ENCODE measurements around the gene ENOX1.

ENOX1 gene

DNA sequence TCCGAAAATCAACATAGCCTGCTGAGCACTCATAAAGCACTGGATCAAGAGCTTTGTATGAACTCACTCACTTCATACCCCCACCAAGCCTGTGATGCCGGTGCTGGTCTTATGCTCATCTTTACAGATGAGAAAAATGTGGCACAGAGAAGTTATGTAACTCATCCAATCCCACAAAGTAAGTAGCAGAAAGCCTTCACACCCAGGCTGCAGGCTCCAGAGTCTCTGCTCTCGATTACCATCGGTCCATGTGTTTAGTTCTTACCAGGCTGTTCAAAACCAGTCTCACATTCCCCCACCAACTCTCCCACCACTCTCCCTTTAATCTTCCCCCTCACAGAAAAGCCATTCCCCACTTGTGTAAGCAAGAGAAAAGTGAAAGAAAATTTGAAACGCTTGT lies 487.4 kb downstream of the ENOX1 start:
- TF ChIP-seq, protein P1, sequence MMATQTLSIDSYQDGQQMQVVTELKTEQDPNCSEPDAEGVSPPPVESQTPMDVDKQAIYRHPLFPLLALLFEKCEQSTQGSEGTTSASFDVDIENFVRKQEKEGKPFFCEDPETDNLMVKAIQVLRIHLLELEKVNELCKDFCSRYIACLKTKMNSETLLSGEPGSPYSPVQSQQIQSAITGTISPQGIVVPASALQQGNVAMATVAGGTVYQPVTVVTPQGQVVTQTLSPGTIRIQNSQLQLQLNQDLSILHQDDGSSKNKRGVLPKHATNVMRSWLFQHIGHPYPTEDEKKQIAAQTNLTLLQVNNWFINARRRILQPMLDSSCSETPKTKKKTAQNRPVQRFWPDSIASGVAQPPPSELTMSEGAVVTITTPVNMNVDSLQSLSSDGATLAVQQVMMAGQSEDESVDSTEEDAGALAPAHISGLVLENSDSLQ (IDR thresholded peaks at IDR 0.05) = no peak
- ChIA-PET POLR2A (no interaction called here), CTCF (no interaction called here)
- DNase-seq (ENCODE audit: extremely low spot score) = no peak

- ChIA-PET POLR2A (no interaction called here), CTCF (no interaction called here)
- DNase-seq (ENCODE audit: extremely low spot score) = no peak
- TF ChIP-seq CTBP1 (IDR thresholded peaks at IDR 0.05; ENCODE audit: borderline replicate concordance) (no peak), LEF1 (IDR thresholded peaks at IDR 0.05; ENCODE audit: borderline replicate concordance) (no peak), BHLHE40 (IDR thresholded peaks at IDR 0.05; ENCODE audit: borderline replicate concordance) (no peak), L3MBTL2 (conservative IDR thresholded peaks at IDR 0.05) (no peak), FOXM1 (IDR thresholded peaks at IDR 0.05; ENCODE audit: borderline replicate concordance) (no peak), SUZ12 (IDR thresholded peaks at IDR 0.05) (no peak), HDGF (IDR thresholded peaks at IDR 0.05; ENCODE audit: borderline replicate concordance) (no peak), FOXA1 (IDR thresholded peaks at IDR 0.05) (no peak), SP1 (IDR thresholded peaks at IDR 0.05) (no peak), ELF4 (IDR thresholded peaks at IDR 0.05) (no peak), ARNT (IDR thresholded peaks at IDR 0.05) (no peak), ZNF384 (IDR thresholded peaks at IDR 0.05) (no peak), FOXK2 (IDR thresholded peaks at IDR 0.05) (no peak), NFRKB (IDR thresholded peaks at IDR 0.05) (no peak)
- TF ChIP-seq, protein P1 (IDR thresholded peaks at IDR 0.05) = no peak
Measured at GRCh38 chr13:43298816-43299215, 488.0 kb downstream of the ENOX1 start.

- no peak for DNase-seq (ENCODE audit: extremely low spot score)
- CTCF ChIA-PET = no interaction called here
- TF ChIP-seq SUZ12 (IDR thresholded peaks at IDR 0.05) (no peak), BHLHE40 (IDR thresholded peaks at IDR 0.05; ENCODE audit: borderline replicate concordance) (no peak), ELF4 (IDR thresholded peaks at IDR 0.05) (no peak), HDGF (IDR thresholded peaks at IDR 0.05; ENCODE audit: borderline replicate concordance) (no peak), CTBP1 (IDR thresholded peaks at IDR 0.05; ENCODE audit: borderline replicate concordance) (no peak), TARDBP (IDR thresholded peaks at IDR 0.05) (no peak), FOXK2 (IDR thresholded peaks at IDR 0.05) (no peak), FOXM1 (IDR thresholded peaks at IDR 0.05; ENCODE audit: borderline replicate concordance) (no peak), SP1 (IDR thresholded peaks at IDR 0.05) (no peak), FOXA1 (IDR thresholded peaks at IDR 0.05) (no peak), ARNT (IDR thresholded peaks at IDR 0.05) (no peak)
- TF ChIP-seq, protein P1 (IDR thresholded peaks at IDR 0.05) = no peak
- POLR2A ChIA-PET = no interaction called here
Measured at GRCh38 chr13:43297967-43298678, 488.6 kb downstream of the ENOX1 start.

GRCh38 chr13:43295825-43296564 lies 490.8 kb downstream of the ENOX1 start:
- ChIA-PET POLR2A (no interaction called here), CTCF (no interaction called here)
- TF ChIP-seq TARDBP (IDR thresholded peaks at IDR 0.05) = no peak
- no peak for TF ChIP-seq ELF4 (IDR thresholded peaks at IDR 0.05)
- TF ChIP-seq LEF1 (IDR thresholded peaks at IDR 0.05; ENCODE audit: borderline replicate concordance) = no peak
- no peak for TF ChIP-seq HDGF (IDR thresholded peaks at IDR 0.05; ENCODE audit: borderline replicate concordance)
- no peak for DNase-seq (ENCODE audit: extremely low spot score)

GRCh38 chr13:43295321-43295720 lies 491.5 kb downstream of the ENOX1 start:
- DNase-seq (ENCODE audit: extremely low spot score) = no peak
- ChIA-PET CTCF (no interaction called here), POLR2A (no interaction called here)
- TF ChIP-seq TARDBP (IDR thresholded peaks at IDR 0.05) = no peak
- TF ChIP-seq BHLHE40 (IDR thresholded peaks at IDR 0.05; ENCODE audit: borderline replicate concordance) = no peak
- no peak for TF ChIP-seq HDGF (IDR thresholded peaks at IDR 0.05; ENCODE audit: borderline replicate concordance)
- TF ChIP-seq NFRKB (IDR thresholded peaks at IDR 0.05) = no peak
- no peak for TF ChIP-seq FOXK2 (IDR thresholded peaks at IDR 0.05)
- TF ChIP-seq ZNF384 (IDR thresholded peaks at IDR 0.05) = no peak
- no peak for TF ChIP-seq FOXM1 (IDR thresholded peaks at IDR 0.05; ENCODE audit: borderline replicate concordance)
- no peak for TF ChIP-seq SUZ12 (IDR thresholded peaks at IDR 0.05)
- TF ChIP-seq ARNT (IDR thresholded peaks at IDR 0.05) = no peak
- no peak for TF ChIP-seq ELF4 (IDR thresholded peaks at IDR 0.05)
- no peak for TF ChIP-seq FOXA1 (IDR thresholded peaks at IDR 0.05)
- TF ChIP-seq, protein P1 (IDR thresholded peaks at IDR 0.05) = no peak
- TF ChIP-seq LEF1 (IDR thresholded peaks at IDR 0.05; ENCODE audit: borderline replicate concordance) = no peak

GRCh38 chr13:43294412-43294811 lies 492.4 kb downstream of the ENOX1 start:
- ChIA-PET POLR2A (no interaction called here), CTCF (no interaction called here)
- no peak for TF ChIP-seq FOXA1 (IDR thresholded peaks at IDR 0.05)
- TF ChIP-seq ARNT (IDR thresholded peaks at IDR 0.05) = no peak
- no peak for TF ChIP-seq FOXM1 (IDR thresholded peaks at IDR 0.05; ENCODE audit: borderline replicate concordance)
- TF ChIP-seq, protein P1 (IDR thresholded peaks at IDR 0.05) = no peak
- no peak for TF ChIP-seq L3MBTL2 (conservative IDR thresholded peaks at IDR 0.05)
- no peak for TF ChIP-seq NFRKB (IDR thresholded peaks at IDR 0.05)
- no peak for DNase-seq (ENCODE audit: extremely low spot score)
